HCT116 (cell line): ENCODE data around the gene FARP1. TPM values are rescaled to one million over a fixed set of nuclear protein-coding genes. Genes with fewer than 3 reads are reported as not detected.

Experiments used
- ATAC-seq: fragments of 200-7000 bp; cut with Tn5 transposase; 2 replicates; pipeline ENCODE4 v1.9.1; 2020; ENCODE audit warnings: mild to moderate bottlenecking, moderate library complexity
- BruUV-seq: library from RNA; stranded (reverse); fragments of 400-500 nt; replicated peaks from 2 replicates; lab custom pipeline; 2021; lab: Mats Ljungman, UMichigan
- CTCF ChIA-PET: fragments of 300-600 bp; sonication (Branson Sonifier 250); formaldehyde crosslinking; loops from one replicate; lab custom pipeline; 2021; ENCODE audit warnings: antibody characterized with exemption; lab: Charles Lee
- POLR2A ChIA-PET: fragments of 300-600, 350-600 bp; sonication (Branson Sonifier 250); formaldehyde crosslinking; loops from one replicate; lab custom pipeline; 2021; ENCODE audit warnings: antibody characterized with exemption; lab: Charles Lee
- RAD21 ChIA-PET, 2 experiments: fragments of 300-600 bp; sonication (Branson Sonifier 250); formaldehyde crosslinking; loops; one replicate each; lab custom pipeline; 2023; ENCODE audit warnings: low total read pairs in 2 of 2; ENCODE audit not compliant: uncharacterized antibody in 2 of 2, unreplicated experiment in 2 of 2, low non-redundant PET in 1 of 2; lab: Charles Lee
- DNase-seq: peaks from one replicate; pipeline ENCODE4 v3.0.0-alpha.2; 2010; ENCODE audit warnings: low read depth, low spot score
- H2AFZ ChIP-seq: fragments of 200-600 bp; shearing (Covaris generic), sonication (generic); 2 replicates; pipeline ENCODE4 v1.6.1; 2017; ENCODE audit warnings: low read depth, mixed run types, mixed read lengths, antibody characterized with exemption, low read length; ENCODE audit not compliant: poor library complexity, severe bottlenecking
- H3K27ac ChIP-seq: 2 replicates; pipeline ENCODE4 v1.5.1; 2012; ENCODE audit warnings: low read depth, low read length
- H3K27me3 ChIP-seq: fragments of 200-600 bp; sonication (generic); 2 replicates; pipeline ENCODE4 v1.6.1; 2016; ENCODE audit warnings: mixed run types, low read length, mixed read lengths; ENCODE audit not compliant: insufficient read depth
- H3K36me3 ChIP-seq, 2 experiments: fragments of 200-500 bp in 1 of 2; fragments of 200-600 bp in 1 of 2; sonication (Bioruptor generic) in 1 of 2; sonication (generic) in 1 of 2; 2 replicates each; pipeline versions ENCODE4 v1.5.1 to v1.6.1; 2014 to 2016; ENCODE audit warnings: low read length in 2 of 2, inconsistent platforms in 1 of 2, mixed read lengths in 1 of 2, mixed run types in 1 of 2; ENCODE audit not compliant: insufficient read depth in 2 of 2, control insufficient read depth in 1 of 2
- H3K4me1 ChIP-seq, 2 experiments: fragments of 200-600 bp in 1 of 2; sonication (generic) in 1 of 2; 2 replicates each; pipeline versions ENCODE4 v1.5.1 to v1.6.1; 2012 to 2017; ENCODE audit warnings: low read length in 2 of 2, inconsistent platforms in 1 of 2, mild to moderate bottlenecking in 1 of 2, mixed read lengths in 1 of 2, mixed run types in 1 of 2, moderate library complexity in 1 of 2; ENCODE audit not compliant: insufficient read depth in 2 of 2, control insufficient read depth in 1 of 2
- H3K4me2 ChIP-seq: fragments of 200-600 bp; sonication (generic); 2 replicates; pipeline ENCODE4 v1.6.1; 2017; ENCODE audit warnings: mixed run types, low read length, mixed read lengths
- H3K4me3 ChIP-seq, 2 experiments: fragments of 200-600 bp in 1 of 2; sonication (generic) in 1 of 2; replicated peaks in 1 of 2; 2 replicates each; pipeline ENCODE4 v1.5.1; 2011 to 2016; ENCODE audit warnings: low read length in 2 of 2, control low read depth in 1 of 2, low read depth in 1 of 2, mild to moderate bottlenecking in 1 of 2, mixed read lengths in 1 of 2, mixed run types in 1 of 2
- H3K79me2 ChIP-seq: fragments of 200-600 bp; sonication (generic); 2 replicates; pipeline ENCODE4 v1.6.1; 2017; ENCODE audit warnings: mild to moderate bottlenecking, mixed run types, low read length, moderate library complexity, mixed read lengths; ENCODE audit not compliant: insufficient read depth
- H3K9ac ChIP-seq: fragments of 200-600 bp; sonication (generic); 2 replicates; pipeline ENCODE4 v1.6.1; 2016; ENCODE audit warnings: low read length, mixed read lengths
- H3K9me2 ChIP-seq: fragments of 200-600 bp; sonication (generic), shearing (Covaris generic); 2 replicates; pipeline ENCODE4 v1.6.1; 2017; ENCODE audit warnings: mixed run types, mild to moderate bottlenecking, moderate library complexity; ENCODE audit not compliant: insufficient read depth
- H3K9me3 ChIP-seq, 2 experiments: fragments of 200-500 bp in 1 of 2; fragments of 200-600 bp in 1 of 2; sonication (Bioruptor generic) in 1 of 2; sonication (generic) in 1 of 2; 2 replicates each; pipeline ENCODE4 v1.6.1; 2014 to 2017; ENCODE audit warnings: low read length in 2 of 2, mixed read lengths in 2 of 2, inconsistent platforms in 1 of 2, low read depth in 1 of 2, mild to moderate bottlenecking in 1 of 2, mixed run types in 1 of 2, moderate library complexity in 1 of 2; ENCODE audit not compliant: control insufficient read depth in 1 of 2, insufficient read depth in 1 of 2
- H4K20me1 ChIP-seq: fragments of 200-600 bp; sonication (generic), shearing (Covaris generic); 2 replicates; pipeline ENCODE4 v1.6.1; 2017; ENCODE audit warnings: mixed run types, mild to moderate bottlenecking, moderate library complexity; ENCODE audit not compliant: insufficient read depth
- REST ChIP-seq: IDR thresholded peaks from 2 replicates; pipeline ENCODE4 v1.6.1; 2012; ENCODE audit warnings: low read depth
- intact Hi-C: fragments of 100-400 bp; cut with micrococcal nuclease; formaldehyde crosslinking; loops from 2 replicates; pipeline ENCODE4 v1.10.0; 2022
- total RNA-seq: library from RNA; stranded (reverse); gene quantifications from one replicate; pipeline ENCODE4 v1.2.1, GENCODE V29; 2021; ENCODE audit not compliant: unreplicated experiment

The FARP1 gene
- total RNA-seq, 1 experiment from 2014 or later: 30.5 TPM

DNA sequence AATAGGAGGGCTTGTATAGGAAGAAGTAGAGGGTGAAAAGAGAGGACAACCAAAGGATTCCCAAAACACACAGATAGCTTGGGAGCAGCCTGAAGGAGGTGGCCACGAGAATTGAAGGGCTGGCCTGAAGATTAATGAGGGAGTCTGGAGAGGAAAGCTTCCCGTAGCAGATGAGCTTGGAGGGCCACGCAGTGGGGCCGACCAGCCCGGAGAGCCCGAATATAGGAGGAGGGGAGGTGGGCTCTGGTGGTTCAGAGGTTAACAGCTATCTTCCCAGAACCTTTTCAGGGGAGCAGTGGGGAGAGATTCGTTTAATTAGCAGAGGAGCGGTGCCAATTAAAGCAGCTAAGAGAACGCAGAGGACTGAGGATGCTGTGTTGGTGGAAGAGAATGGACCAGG is 279.2 kb downstream of the FARP1 start:
- no TSS peak for BruUV-seq
- RAD21 ChIA-PET: no interaction called here
- H3K27ac ChIP-seq: no peak overlapping the region

More for the DNA sequence above, 279.2 kb downstream of the FARP1 start:
- Histone ChIP-seq H4K20me1 (no peaks in the 10 kb centered on the region), H2AFZ (no peak overlapping the region), H3K36me3 (no peaks in the 10 kb centered on the region), H3K9me2 (no peaks in the 10 kb centered on the region), H3K4me1 (no peaks in the 10 kb centered on the region), H3K9ac (no peak overlapping the region), H3K9me3 (no peaks in the 10 kb centered on the region), H3K27me3 (no peaks in the 10 kb centered on the region), H3K79me2 (no peaks in the 10 kb centered on the region), H3K4me3 (no peak overlapping the region), H3K4me2 (no peak overlapping the region)
- TF ChIP-seq REST: no peak
- DNase-seq (no peak), ATAC-seq (no peak)
- ChIA-PET CTCF (no interaction called here), POLR2A (no interaction called here)
- intact Hi-C loops: no loop called here
